ENCODE measurements around the gene BRICD5.
"Not testable (repeated sequence)": the region's sequence is repeated elsewhere in the genome, so short reads cannot be mapped to it uniquely, and the experiment has no call there.

Gene BRICD5

DNA sequence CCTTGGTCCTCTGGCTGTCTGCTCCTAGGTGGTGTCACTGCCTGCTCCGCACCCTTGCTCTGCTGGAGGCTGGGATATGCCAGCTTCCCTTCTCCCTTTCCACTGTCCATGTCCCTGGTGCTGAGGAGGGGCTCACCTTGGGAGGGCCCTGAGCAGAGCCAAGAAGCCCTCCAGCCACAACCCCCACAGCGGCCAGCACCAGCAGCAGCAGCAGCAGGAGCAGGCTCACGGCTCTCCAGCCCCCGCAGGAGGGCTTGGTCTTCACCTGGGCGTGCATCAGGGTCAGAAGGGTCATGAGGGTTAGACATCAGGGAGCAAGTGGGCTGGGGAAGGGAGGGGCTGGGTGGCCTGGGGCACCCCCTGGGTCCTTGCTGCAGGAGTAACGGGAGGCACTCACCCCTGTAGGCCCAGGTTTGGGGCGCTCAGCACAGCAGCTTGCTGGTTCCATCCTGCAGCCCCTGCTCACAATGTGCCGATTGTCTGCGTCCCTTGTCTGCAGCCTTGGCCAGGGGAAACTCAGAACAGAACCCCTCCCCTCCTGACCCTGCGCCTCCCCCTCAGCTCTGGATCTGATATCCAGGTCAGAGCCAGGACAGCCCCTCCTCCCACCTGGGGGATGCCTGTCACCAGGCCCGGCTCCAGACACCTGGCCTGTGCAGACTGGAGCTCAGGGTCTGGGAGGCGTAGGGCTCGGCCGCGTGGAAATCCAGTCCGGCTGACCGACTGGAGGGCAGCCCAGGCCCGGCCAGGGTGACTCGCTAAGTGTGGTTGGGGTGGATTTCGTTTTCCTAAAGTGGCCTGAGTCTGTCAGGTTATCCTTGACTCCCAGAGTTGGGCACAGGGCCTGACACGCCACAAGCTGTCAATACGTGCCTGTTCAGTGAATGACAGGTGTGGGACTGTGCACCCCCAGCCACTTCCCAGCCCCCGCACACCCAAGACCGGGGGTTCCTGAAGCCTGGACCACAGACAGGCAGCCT lies at the start of gene BRICD5:
TSS of gene BRICD5 (minus strand) at position 478 of the 980 bp plus-strand sequence. CDS start at position 448, 30 bp downstream.
- DNase-seq, result no peak

DNA sequence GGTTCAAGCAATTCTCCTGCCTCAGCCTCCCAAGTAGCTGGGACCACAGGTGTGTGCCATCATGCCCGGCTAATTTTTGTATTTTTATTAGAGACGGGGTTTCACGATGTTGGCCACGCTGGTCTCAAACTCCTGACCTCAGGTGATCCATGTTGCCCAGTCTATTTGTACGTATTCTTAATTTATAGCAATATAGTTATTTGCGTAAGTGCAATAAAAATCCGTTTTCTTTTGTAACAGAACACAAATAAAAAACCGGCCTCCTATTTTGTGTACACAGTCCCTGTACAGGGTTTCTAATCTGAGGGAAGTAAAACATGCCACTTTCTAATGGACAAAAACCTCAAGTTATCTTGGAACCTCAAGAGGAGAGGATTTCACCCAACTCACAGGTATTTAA lies 49.6 kb upstream of the BRICD5 start:
- DNase-seq, result no peak

DNA sequence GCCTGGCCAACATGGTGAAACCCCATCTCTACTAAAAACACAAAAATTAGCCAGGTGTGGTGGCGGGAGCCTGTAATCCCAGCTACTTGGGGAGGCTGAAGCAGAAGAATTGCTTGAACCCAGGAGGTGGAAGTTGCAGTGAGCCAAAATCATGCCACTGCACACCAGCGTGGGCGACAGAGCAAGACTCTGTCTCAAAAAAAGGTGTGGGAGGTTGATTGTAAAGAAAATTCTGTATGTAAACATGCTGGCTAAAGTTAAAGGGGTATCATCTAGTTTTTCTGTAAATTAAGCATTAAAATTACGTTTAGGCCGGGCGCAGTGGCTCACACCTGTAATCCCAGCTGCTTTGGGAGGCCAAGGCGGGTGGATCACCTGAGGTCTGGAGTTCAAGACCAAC lies 47.9 kb upstream of the BRICD5 start:
- DNase-seq, result not testable (repeated sequence)

DNA sequence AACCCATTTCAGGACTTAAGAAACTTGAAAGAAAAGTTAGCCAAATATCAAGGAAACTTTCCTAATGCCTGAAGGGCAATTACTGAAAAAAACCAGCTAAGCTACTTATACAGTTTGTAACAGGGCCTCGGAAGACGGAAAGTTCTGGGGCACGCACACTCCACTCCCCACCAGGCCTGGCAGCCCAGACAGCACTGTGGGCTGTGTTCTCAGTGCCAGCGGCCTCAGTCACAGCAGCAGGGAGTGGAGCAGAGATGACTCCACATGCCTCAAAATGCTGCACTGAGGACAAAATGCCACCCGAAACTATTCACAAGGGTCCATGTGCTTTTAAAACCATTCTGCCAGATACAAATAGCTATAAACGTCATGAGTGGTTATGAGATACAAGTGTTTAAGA lies 47.1 kb upstream of the BRICD5 start:
- DNase-seq, result no peak

DNA sequence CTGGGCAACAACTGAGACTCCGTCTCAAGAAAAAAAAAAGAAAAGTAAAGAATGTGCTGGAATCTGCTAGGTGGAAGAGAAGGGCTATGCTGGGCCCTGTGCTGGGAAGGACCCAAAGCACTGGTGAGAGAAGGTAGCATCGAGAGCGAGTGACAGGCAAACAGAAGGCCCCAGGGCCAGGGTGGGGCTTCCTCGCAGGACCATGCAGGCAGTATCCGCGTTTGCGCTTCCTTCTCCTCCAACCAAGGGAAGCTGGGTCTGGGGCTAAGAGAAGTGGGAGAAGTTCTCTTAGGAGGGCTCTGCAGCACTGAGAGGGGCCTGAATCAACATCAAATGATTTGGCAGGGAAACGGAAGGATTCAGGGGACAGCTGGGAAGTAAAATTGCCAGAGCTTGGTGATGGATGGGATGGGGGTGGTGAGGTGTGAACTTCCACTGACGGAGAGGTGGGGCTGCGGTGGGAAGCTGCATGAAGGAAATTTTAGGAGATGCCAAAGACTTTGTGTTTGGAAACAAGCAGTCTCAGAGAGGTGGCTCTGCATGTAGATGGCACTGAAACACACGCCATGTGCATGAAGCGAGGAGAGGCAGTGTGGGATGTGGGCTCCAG lies 46.0 kb upstream of the BRICD5 start:
- no peak for DNase-seq

DNA sequence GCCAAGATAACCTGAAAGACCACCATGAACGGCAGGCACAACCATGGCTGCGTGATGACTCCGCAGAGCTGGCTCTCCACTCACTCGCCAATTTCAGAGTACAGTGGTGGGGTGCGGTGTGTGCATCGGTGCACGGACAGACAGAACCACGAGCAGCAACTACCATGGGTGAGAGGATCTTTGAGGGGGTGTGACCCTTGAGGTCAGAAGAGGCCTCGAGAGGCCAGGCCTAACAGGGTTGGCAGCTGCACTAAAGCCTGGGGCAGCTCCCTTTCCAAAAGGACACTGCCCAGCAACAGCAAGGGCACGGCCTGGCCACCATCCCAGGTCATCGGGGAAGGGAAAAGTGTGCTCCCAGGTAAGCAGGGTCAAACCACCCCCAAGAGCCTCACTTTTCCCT lies 42.6 kb upstream of the BRICD5 start:
- no peak for DNase-seq

DNA sequence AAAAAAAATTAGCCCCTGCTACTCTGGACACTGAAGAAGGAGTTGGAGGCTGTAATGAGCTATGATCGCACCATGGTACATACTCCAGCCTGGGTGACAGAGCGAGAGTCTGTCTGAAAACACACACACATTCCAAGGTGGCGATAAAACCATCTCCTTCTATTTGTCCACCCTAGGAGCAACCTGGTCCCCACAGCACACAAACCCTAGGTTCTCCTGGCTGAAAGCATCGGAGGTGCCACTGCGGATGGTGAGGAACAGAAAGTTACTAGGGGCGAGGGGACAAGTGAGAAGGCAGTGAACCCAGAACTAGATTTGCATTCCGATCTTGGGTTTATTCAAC lies 42.1 kb upstream of the BRICD5 start:
- no peak for DNase-seq

DNA sequence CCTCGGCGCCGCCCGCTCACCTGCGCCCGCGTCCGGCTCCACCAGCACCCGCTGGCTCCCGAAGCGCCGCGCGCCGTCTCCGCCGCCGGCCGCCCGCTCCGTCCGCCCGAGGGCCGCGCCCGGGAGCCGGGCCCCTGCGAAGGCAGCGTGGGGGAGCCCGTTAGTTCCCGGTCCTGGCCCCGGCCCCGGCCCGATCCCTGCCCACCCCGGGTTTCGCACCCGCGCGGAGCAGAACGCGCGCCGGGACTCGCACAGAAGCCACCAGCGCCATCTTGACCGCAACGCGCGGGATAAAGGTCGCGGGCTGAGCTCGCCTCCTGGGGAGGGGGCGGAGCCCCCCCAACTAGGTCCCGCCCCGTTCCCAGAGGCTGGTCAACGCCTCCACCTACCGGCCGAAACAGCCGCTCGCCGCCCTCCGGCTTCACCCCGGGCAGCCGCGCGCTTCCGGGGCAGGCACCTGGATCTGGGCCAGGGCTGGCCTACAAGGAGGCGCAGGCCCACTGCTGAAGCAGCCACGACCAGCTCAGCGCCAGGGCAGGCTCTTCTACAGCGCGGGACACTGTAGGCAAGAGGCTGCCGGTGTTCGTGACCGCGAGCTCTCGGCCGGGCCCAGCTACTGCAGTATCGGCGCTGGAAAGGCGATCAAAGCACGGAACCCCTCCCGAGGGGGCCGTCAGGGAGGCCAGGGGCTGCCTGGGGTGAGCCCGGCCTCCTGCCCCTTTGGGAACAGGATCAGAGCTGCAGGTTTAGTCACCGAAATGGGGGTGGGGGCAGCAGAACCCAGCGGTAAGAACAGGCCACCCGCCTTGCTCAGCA lies 40.8 kb upstream of the BRICD5 start, which contains the start of gene ECI1:
TSS of gene ECI1 (minus strand) at position 292 of the 816 bp plus-strand sequence. CDS start at position 271, 21 bp downstream.
- DNase-seq, result peak; percentile 96 to 99 (median 97)

DNA sequence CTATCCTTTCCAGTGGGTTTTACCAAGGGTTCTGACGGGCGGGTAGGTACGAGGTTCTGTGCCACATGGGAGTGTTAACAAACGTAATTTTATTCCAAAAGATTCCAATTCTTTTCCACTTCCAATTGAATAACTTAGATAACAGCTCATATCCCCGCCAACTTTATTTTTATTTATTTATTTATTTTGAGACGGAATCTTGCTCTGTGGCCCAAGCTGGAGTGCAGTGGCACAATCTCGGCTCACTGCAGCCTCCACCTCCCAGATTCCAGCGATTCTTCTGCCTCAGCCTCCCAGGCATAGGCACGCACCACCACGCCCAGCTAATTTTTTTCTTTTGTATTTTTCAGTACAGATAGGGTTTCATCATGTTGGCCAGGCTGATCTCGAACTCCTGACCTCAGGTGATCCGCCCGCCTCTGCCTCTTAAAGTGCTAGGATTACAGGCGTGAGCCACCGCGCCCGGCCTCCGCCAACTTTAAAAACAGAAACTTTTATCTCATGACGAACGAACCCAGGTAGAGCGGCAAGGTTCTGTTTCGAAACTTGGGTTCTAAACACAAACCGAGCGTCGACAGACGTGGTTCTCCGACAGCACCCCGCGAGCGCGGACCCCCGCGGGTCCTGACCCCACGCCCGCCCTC lies 40.1 kb upstream of the BRICD5 start:
- DNase-seq, result peak in 1 of 3 donors; percentile 26

DNA sequence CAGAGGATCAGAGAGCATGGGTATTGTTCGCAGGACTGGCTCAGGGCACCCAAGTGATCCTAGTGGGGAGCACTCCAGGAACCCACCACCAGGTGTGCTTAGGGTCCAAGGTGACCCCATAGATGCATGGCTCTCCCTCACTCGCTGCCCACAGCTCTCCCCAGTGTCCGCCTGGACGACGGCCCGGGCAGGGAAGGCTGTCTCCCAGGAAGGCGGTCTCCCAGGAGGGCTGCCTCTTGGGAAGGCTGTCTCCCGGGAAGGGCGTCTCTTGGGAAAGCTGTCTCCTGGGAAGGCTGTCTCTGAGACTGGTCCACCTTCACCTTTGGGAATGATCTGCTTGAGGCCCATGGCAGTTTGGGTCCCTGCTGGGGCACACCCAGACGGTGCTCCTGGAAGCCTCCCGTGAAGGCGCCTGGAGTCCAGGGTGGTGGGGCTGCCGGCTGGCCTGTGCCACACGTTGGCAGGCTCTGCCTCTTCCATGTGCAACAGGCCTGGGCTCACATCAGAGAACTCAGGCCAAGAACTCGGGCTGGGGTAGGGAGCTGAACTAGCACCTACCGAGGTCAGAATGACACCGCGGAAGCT lies 35.7 kb upstream of the BRICD5 start:
- no peak for DNase-seq

DNA sequence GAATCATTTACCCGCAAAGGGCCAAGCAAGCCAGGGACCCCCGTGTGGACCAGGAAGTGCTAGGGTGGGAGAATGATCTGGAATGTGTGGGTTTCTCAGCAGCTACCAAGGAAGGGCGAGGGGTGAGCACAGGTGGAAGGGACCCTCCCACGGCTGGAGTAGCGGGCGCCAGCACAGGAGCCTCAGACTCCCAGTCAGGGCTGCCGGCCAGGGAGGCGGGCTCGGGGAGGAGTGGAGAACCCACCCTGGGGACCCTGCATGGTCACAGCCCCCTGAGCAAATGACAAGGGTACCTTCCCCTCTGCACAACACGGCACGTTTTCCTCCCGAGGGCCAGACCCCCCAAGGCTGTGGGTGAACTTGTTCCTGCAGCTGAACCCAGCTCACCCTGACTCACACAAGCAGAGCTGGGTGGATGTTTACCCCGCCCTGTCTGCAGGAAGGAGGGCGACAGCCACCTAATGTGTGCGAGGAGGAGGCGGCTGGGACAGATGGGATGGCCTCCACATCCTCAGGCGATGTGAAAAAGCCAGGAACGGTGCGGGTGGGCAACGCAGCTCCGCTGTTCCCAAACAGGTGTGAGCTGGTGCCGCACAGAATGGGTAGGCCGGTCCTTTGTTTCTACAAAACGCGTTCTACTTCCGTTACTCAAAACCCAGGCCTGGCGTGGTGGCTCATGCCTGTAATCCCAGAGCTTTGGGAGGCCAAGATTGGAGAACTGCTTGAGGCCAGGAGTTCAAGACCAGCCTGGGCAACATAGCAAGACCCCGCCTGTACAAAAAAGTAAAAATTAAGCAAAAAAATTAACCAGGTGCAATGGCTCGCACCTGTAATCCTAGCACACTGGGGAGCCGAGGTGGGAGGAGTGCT lies 34.5 kb upstream of the BRICD5 start:
- DNase-seq, result no peak

DNA sequence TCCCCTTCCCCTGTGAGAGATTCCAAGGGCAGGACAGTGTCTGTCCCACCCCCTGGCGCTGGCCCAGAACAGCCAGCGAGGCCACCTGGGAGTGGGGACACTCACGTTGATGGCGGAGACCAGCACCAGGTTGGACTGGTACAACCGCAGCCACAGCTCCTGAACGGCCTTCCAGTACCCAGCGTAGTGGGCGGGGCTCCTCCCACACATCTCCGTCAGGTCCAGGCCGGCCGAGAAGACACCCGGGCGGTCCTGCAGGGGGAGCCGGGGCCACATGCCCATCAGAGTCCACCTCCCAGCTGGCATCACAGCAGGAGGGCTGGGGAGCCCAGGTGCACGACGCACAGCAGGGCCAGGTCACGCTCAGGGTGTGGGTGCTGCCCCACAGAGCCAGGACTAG lies 33.6 kb upstream of the BRICD5 start:
- DNase-seq, result no peak

DNA sequence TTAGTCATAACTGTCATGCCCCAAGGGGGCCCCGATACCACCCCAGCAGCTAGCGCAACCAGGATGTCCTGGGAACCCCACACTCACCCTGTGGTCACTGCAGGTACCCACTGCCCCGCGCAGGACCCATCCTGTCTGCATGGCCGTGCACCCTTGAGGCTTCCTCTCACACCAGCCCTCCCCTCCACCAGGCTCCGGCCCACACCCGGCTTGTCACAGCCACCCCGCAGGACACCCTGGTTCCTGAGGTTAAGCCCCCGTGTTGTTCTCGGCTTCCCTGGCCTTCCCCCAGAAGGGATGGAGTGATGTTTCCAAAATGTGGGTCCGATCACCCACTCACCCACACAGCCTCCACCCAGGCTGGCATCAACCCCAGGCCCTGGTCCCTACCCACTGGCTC lies 33.1 kb upstream of the BRICD5 start:
- DNase-seq, result no peak

DNA sequence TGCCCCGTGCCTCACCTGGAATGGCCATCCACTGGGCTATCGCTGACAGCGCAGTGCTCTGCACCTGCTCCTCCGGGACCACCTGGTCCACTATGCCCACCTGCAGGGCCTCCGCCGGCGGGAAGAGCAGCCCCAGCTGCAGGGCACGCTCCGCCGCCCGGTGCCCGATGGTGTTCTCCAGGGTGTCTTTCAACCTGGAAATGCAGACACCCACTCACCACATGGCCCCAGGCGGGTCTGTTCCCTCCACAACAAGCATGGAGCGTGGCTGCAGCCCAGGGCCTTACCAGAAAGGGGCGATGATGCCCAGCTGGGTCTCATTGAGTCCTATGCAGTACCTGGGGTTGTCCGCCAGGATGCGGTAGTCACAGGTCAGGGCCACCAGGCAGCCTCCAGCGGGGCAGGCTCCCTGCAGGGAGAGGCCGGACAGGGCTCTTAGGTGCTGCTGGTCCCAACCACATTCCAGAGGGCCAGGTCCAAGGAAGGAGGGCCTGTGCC lies 32.4 kb upstream of the BRICD5 start:
- DNase-seq, result no peak

DNA sequence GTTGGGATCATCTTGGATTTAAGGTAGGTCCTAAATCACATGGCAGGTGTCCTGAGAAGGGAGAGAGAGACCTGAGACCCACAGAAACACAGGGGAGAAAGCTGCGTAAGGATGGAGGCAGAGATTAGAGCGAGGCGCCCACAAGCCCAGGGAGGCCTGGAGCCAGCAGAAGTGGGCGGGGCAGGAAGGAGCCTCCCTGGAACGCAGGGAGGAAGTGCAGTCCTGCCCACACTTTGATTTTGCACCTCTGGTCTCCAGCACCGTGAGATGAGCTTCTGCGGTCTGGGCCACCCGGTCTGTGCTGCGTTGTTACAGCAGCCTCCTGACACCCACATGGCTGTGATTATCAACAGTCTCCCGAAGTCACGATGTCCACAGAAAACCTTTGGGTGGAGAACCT lies 31.9 kb upstream of the BRICD5 start:
- peak in 1 of 3 donors; percentile 35 for DNase-seq

DNA sequence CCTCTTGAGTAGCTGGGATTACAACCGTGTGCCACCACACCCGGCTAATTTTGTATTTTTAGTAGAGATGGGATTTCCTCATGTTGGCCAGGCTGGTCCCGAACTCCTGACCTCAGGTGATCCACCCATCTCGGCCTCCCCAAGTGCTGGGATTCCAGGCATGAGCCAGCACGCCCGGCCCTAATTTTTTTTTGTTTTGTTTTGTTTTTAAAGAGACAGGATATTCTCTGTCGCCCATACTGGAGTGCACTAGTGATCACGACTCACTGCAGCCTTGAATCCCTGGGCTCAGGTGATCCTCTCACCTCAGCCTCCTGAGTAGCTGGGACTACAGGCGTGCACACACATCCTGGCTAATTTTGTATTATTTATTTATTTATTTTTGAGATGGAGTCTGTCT lies 29.7 kb upstream of the BRICD5 start:
- not testable (repeated sequence) for DNase-seq

DNA sequence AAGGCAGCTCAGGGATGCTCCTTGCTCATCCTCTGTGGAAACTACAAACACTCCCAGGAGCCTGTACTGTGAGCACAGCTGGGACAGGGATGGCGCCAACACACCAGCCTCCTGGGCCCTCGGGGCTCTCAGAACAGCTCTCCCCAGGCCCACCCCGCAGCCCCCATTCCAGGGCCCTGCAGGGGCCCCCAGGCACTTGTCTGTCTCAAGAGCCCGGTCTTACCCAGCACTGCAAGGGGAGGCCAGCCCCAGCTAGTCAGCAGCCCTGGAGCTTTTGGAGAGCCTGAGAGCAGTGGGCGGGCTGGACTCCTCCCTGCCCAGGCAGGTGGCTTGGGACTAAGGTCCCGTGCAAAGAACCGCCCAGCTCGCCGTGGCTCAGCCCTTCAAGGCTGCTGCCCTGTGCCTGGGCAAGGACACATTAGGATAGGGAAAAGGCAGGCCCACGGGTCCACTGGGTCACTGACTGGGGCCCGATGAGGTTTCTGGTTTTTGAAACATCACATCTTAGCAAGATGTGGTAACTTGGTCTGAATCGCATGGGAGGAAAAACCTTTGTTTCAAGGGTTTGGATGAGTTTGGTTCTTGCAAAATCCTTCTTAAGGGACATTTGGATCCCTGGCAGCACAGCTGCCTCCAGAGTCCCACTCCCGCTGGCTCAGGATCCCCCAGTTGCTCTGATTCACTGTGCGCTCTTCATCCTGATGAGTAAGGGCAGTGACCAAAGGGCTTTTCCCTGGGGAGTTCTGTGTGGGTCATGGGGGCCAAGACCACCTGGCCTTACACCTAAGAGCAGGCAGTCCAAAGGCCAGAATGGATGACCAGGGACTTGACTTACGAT lies 28.4 kb upstream of the BRICD5 start:
- no peak for DNase-seq

DNA sequence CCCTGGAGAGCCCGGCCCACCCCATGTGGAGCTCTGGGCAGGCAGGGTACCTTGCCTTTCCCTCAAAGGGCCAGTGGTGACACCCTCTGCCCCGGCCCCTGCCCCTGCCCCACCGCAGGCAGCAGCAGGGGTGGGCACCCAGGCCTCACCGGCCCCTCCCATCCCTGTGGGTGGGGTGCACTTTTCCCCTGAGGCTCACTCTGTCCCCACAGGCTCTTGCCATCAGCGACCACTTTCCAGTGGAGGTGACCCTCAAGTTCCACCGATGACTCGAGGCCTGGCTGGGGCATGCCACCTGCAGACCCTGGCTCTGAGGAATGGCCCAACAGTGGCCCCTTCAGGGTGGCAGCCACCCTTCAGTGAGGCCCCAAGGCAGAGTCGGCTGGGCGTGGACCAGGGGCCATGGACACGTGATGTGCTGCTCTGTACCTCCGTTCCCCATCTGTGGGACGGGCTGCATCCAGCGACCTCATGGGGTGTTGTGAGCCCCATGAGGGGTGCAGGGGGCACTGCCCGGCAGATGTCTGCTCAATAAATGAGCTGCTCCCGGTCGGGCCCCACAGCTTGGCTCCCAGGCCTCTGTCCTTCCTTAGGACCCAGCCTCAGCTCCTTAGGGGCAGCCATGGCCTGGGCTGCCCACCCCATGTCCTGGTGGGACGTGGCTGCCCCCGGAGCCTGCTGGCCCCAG lies 27.6 kb upstream of the BRICD5 start:
- DNase-seq, result no peak

DNA sequence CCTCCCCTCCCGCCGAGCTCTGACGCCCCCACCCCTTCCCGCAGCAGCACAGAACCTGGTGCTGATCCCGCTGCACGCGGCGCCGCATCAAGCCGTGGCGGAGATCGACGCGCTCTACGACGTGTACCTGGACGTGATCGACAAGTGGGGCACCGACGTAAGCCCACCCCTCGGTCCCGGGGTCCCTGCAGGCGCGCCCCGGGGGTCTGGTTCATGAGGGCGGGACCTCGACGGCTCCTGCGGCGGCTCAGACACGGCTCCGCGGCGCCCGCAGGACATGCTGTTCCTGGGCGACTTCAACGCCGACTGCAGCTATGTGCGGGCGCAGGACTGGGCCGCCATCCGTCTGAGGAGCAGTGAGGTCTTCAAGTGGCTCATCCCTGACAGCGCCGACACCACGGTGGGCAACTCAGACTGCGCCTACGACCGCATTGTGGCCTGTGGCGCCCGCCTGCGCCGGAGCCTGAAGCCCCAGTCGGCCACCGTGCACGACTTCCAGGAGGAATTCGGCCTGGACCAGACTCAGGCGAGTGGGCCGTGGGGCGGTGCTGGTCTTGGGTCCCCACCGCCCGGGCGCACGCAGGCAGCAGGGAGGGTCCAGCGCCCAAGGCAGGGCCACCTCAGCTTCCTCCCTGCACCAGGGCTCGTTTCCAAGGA lies 27.0 kb upstream of the BRICD5 start:
- DNase-seq, result no peak

Measured in suppressor macrophage treated with lipopolysaccharide for 1 hour (primary cell).